SU-DHL-6 (cell line): ENCODE data around the gene C7orf25.

ENCODE experiments used
- H2AFZ ChIP-seq: fragments of 200-600 bp; sonication (generic); 2 replicates; pipeline ENCODE4 v1.6.1; 2014; ENCODE audit warnings: low read depth, mild to moderate bottlenecking, moderate library complexity, mixed read lengths, antibody characterized with exemption, low read length; ENCODE audit not compliant: severe bottlenecking
- H3F3A ChIP-seq: fragments of 200-600 bp; shearing (Covaris generic); 2 replicates; pipeline ENCODE4 v1.6.0; 2016; ENCODE audit warnings: antibody characterized with exemption, mild to moderate bottlenecking; ENCODE audit not compliant: insufficient read depth
- H3K27ac ChIP-seq: fragments of 200-600 bp; sonication (generic); 2 replicates; pipeline ENCODE4 v1.5.1; 2016; ENCODE audit warnings: low read depth, mild to moderate bottlenecking, low read length, moderate library complexity, mixed read lengths
- H3K27me3 ChIP-seq: fragments of 200-600 bp; sonication (generic), shearing (Covaris generic); 2 replicates; pipeline ENCODE4 v1.6.0; 2014; ENCODE audit warnings: mild to moderate bottlenecking, low read length
- H3K36me3 ChIP-seq: fragments of 200-600 bp; sonication (generic); 2 replicates; pipeline ENCODE4 v1.6.1; 2014; ENCODE audit warnings: mild to moderate bottlenecking, low read length, mixed read lengths
- H3K4me2 ChIP-seq: fragments of 300-600, 200-600 bp; shearing (Covaris generic), sonication (generic); 2 replicates; pipeline ENCODE4 v1.6.0; 2014; ENCODE audit warnings: low read length, low read depth, mild to moderate bottlenecking; ENCODE audit not compliant: poor library complexity, severe bottlenecking
- H3K4me3 ChIP-seq: fragments of 200-600 bp; sonication (generic); 2 replicates; pipeline ENCODE4 v1.5.1; 2014; ENCODE audit warnings: antibody characterized with exemption, low read length, mild to moderate bottlenecking, mixed read lengths; ENCODE audit not compliant: insufficient read depth, poor library complexity, severe bottlenecking
- H3K79me2 ChIP-seq: fragments of 200-600 bp; sonication (generic); 2 replicates; pipeline ENCODE4 v1.6.1; 2014; ENCODE audit warnings: mild to moderate bottlenecking, low read length, moderate library complexity; ENCODE audit not compliant: insufficient read depth
- H3K9ac ChIP-seq: fragments of 200-600 bp; sonication (generic); 2 replicates; pipeline ENCODE4 v1.7.0; 2014; ENCODE audit warnings: mild to moderate bottlenecking, low read length
- H3K9me2 ChIP-seq: fragments of 200-600 bp; sonication (generic); replicated peaks from 2 replicates; pipeline ENCODE4 v1.6.1; 2014; ENCODE audit warnings: low read length; ENCODE audit not compliant: insufficient read depth
- H3K9me3 ChIP-seq: fragments of 200-600 bp; sonication (generic); 2 replicates; pipeline ENCODE4 v1.6.1; 2014; ENCODE audit warnings: low read length, mixed read lengths; ENCODE audit not compliant: insufficient read depth
- H4K20me1 ChIP-seq: fragments of 200-600 bp; sonication (generic); 2 replicates; pipeline ENCODE4 v1.6.1; 2014; ENCODE audit warnings: low read depth, mild to moderate bottlenecking, antibody characterized with exemption, low read length, moderate library complexity, mixed read lengths
- CTCF ChIP-seq: fragments of 200-600 bp; sonication (generic); IDR thresholded peaks from one replicate; pipeline ENCODE4 v1.5.1; 2017; ENCODE audit warnings: antibody characterized with exemption, mild to moderate bottlenecking, low read length, moderate library complexity; ENCODE audit not compliant: insufficient read depth, poor library complexity, severe bottlenecking
- EZH2phosphoT487 ChIP-seq: fragments of 200-600 bp; sonication (generic), shearing (Covaris generic); conservative IDR thresholded peaks from 2 replicates; pipeline ENCODE4 v1.6.1; 2018; ENCODE audit warnings: mild to moderate bottlenecking, antibody characterized with exemption, low read length, moderate library complexity, mixed read lengths

C7orf25 gene

GRCh38 chr7:42915356-42915755, 3.5 kb upstream of the C7orf25 start:
- no peak for TF ChIP-seq EZH2phosphoT487
- no peak for TF ChIP-seq CTCF
- H3K36me3 ChIP-seq, result peaks cover 31% of the 10 kb centered on the region
- H3K9me3 ChIP-seq, result no peaks in the 10 kb centered on the region
- H3K4me2 ChIP-seq, result no peak overlapping the region
- no peaks in the 10 kb centered on the region for H3K27me3 ChIP-seq
- no peak overlapping the region for H3K27ac ChIP-seq
- no peaks in the 10 kb centered on the region for H3K79me2 ChIP-seq
- no peak overlapping the region for H3K9ac ChIP-seq
- H3K4me3 ChIP-seq, result no peak overlapping the region
- 0 out of 2 replicates have a peak, but pooled peaks cover 3% of the 10 kb centered on the region for H4K20me1 ChIP-seq
- H2AFZ ChIP-seq, result no peak overlapping the region
- H3F3A ChIP-seq, result peaks cover 23% of the 10 kb centered on the region
- no peaks in the 10 kb centered on the region for H3K9me2 ChIP-seq

- Histone ChIP-seq H3K9me2 (no peaks in the 10 kb centered on the region), H3K36me3 (peaks cover 23% of the 10 kb centered on the region), H4K20me1 (no peaks in the 10 kb centered on the region), H3K9ac (no peak overlapping the region), H3K27ac (no peak overlapping the region), H3K4me2 (no peak overlapping the region), H2AFZ (no peak overlapping the region), H3K4me3 (no peak overlapping the region), H3K79me2 (no peaks in the 10 kb centered on the region), H3F3A (peaks cover 23% of the 10 kb centered on the region), H3K9me3 (no peaks in the 10 kb centered on the region), H3K27me3 (no peaks in the 10 kb centered on the region)
- TF ChIP-seq CTCF (no peak), EZH2phosphoT487 (no peak)
Observed at GRCh38 chr7:42914421-42915045, 2.7 kb upstream of the C7orf25 start.

- Histone ChIP-seq H3K9ac (no peak overlapping the region), H3K79me2 (no peaks in the 10 kb centered on the region), H3K4me2 (no peak overlapping the region), H3F3A (peaks cover 23% of the 10 kb centered on the region), H4K20me1 (no peaks in the 10 kb centered on the region), H3K9me3 (no peaks in the 10 kb centered on the region), H3K36me3 (peaks cover 18% of the 10 kb centered on the region), H2AFZ (no peak overlapping the region), H3K27ac (no peak overlapping the region), H3K27me3 (no peaks in the 10 kb centered on the region), H3K9me2 (no peaks in the 10 kb centered on the region), H3K4me3 (no peak overlapping the region)
- TF ChIP-seq EZH2phosphoT487 (no peak), CTCF (no peak)
Observed at GRCh38 chr7:42914009-42914408, 2.1 kb upstream of the C7orf25 start.
